ENCODE data around the gene DPEP1. TPM values are rescaled to one million over a fixed set of nuclear protein-coding genes. Genes with fewer than 3 reads are reported as not detected.

DPEP1 gene
- total RNA-seq, 1 donor from 2014 or later = not detected

Other genes with a start within 250 kb of the DPEP1 start
- 81.1 TPM for gene ANKRD11, start 123.1 kb upstream of the DPEP1 start, total RNA-seq
- 48.0 TPM for gene SPG7, start 105.2 kb upstream of the DPEP1 start, total RNA-seq
- 2,146 TPM for gene RPL13, start 53.0 kb upstream of the DPEP1 start, total RNA-seq
- 1.0 TPM for gene CPNE7, start 37.9 kb upstream of the DPEP1 start, total RNA-seq
- gene CHMP1A, start 44.1 kb downstream of the DPEP1 start, total RNA-seq = 69.5 TPM
- gene SPATA33, start 44.2 kb downstream of the DPEP1 start, total RNA-seq = 3.9 TPM
- gene CDK10, start 73.0 kb downstream of the DPEP1 start, total RNA-seq = 37.3 TPM
- gene SPATA2L, start 88.1 kb downstream of the DPEP1 start, total RNA-seq = 6.0 TPM
- 21.0 TPM for gene VPS9D1, start 107.3 kb downstream of the DPEP1 start, total RNA-seq
- 22.0 TPM for gene ZNF276, start 107.9 kb downstream of the DPEP1 start, total RNA-seq
- gene FANCA, start 203.0 kb downstream of the DPEP1 start, total RNA-seq = 14.9 TPM
- 3.9 TPM for gene SPIRE2, start 214.8 kb downstream of the DPEP1 start, total RNA-seq

All from esophagus mucosa (tissue), 1 donor.